ENCODE measurements around the gene MAST4. TPM values are rescaled to one million over a fixed set of nuclear protein-coding genes. Genes with fewer than 3 reads are reported as not detected.

The MAST4 gene
- polyA plus RNA-seq, 1 donor (not counting 4 experiments of a cell fraction or from before 2014, with no cell fraction given) = 19.8 TPM

- TF ChIP-seq EZH2 (IDR thresholded peaks at IDR 0.05; ENCODE audit: low read length) (no peak), CTCF (optimal IDR thresholded peaks at IDR 0.05 in 1 of 3, IDR thresholded peaks at IDR 0.05 in 1 of 3, conservative IDR thresholded peaks at IDR 0.05 in 1 of 3; ENCODE audit: extremely low read depth in 1 of 3, insufficient read depth in 2 of 3, low read length in 3 of 3) (no peak)
- Histone ChIP-seq H3K9ac (ENCODE audit: control insufficient read depth, extremely low read depth, insufficient read depth, low read length) (no peak overlapping the region), H3K27me3 (ENCODE audit: control insufficient read depth, extremely low read depth, insufficient read depth, low read length) (no peaks in the 10 kb centered on the region), H3K27ac (ENCODE audit: control insufficient read depth, insufficient read depth, low read length) (peak overlapping the region; percentile 48), H3K36me3 (ENCODE audit: control insufficient read depth in 2 of 2, extremely low read depth in 1 of 2, insufficient read depth in 2 of 2, low read length in 2 of 2) (no peaks in the 10 kb centered on the region), H3K4me3 (ENCODE audit: control insufficient read depth in 2 of 3, extremely low read depth in 1 of 3, insufficient read depth in 2 of 3, low read depth in 1 of 3, low read length in 3 of 3) (peak overlapping the region in 1 of 3 experiments; percentile 19), H3K79me2 (ENCODE audit: control insufficient read depth, insufficient read depth, low read length) (no peaks in the 10 kb centered on the region), H3K4me1 (ENCODE audit: control insufficient read depth, extremely low read depth, insufficient read depth, low read length) (peaks cover 6% of the 10 kb centered on the region), H4K20me1 (ENCODE audit: control insufficient read depth, extremely low read depth, insufficient read depth, low read length) (no peaks in the 10 kb centered on the region), H3K9me3 (ENCODE audit: control insufficient read depth, low read depth, low read length) (no peaks in the 10 kb centered on the region), H2AFZ (ENCODE audit: control insufficient read depth, low read length) (no peak overlapping the region), H3K4me2 (ENCODE audit: control insufficient read depth, extremely low read depth, insufficient read depth, low read depth, low read length) (peak overlapping the region; percentile 59), H3K9me1 (ENCODE audit: control insufficient read depth, extremely low read depth, insufficient read depth, low read length) (no peaks in the 10 kb centered on the region)
- dilution Hi-C loops (cut with MboI; ENCODE audit: extremely low pct_ligation_motif_present, low sequenced_read_pairs) = no loop called here
- FAIRE-seq = peak; percentile 80
- no peak for DNase-seq (ENCODE audit: low read depth, low spot score)
Observed at GRCh38 chr5:66582499-66583165, 13.6 kb upstream of the MAST4 start.

GRCh38 chr5:66585291-66585690 lies 10.9 kb upstream of the MAST4 start:
- Histone ChIP-seq H3K36me3 (ENCODE audit: control insufficient read depth in 2 of 2, extremely low read depth in 1 of 2, insufficient read depth in 2 of 2, low read length in 2 of 2) (no peaks in the 10 kb centered on the region), H3K27me3 (ENCODE audit: control insufficient read depth, extremely low read depth, insufficient read depth, low read length) (no peaks in the 10 kb centered on the region), H3K9me3 (ENCODE audit: control insufficient read depth, low read depth, low read length) (no peaks in the 10 kb centered on the region), H3K9me1 (ENCODE audit: control insufficient read depth, extremely low read depth, insufficient read depth, low read length) (no peaks in the 10 kb centered on the region), H3K27ac (ENCODE audit: control insufficient read depth, insufficient read depth, low read length) (no peak overlapping the region), H3K4me2 (ENCODE audit: control insufficient read depth, extremely low read depth, insufficient read depth, low read depth, low read length) (no peak overlapping the region), H3K4me3 (ENCODE audit: control insufficient read depth in 2 of 3, extremely low read depth in 1 of 3, insufficient read depth in 2 of 3, low read depth in 1 of 3, low read length in 3 of 3) (no peak overlapping the region), H3K9ac (ENCODE audit: control insufficient read depth, extremely low read depth, insufficient read depth, low read length) (no peak overlapping the region), H2AFZ (ENCODE audit: control insufficient read depth, low read length) (no peak overlapping the region), H3K79me2 (ENCODE audit: control insufficient read depth, insufficient read depth, low read length) (no peaks in the 10 kb centered on the region), H3K4me1 (ENCODE audit: control insufficient read depth, extremely low read depth, insufficient read depth, low read length) (peaks cover 6% of the 10 kb centered on the region), H4K20me1 (ENCODE audit: control insufficient read depth, extremely low read depth, insufficient read depth, low read length) (no peaks in the 10 kb centered on the region)
- dilution Hi-C loops (cut with MboI; ENCODE audit: extremely low pct_ligation_motif_present, low sequenced_read_pairs) = no loop called here
- no peak for TF ChIP-seq EZH2 (IDR thresholded peaks at IDR 0.05; ENCODE audit: low read length)
- no peak for TF ChIP-seq CTCF (optimal IDR thresholded peaks at IDR 0.05 in 1 of 3, IDR thresholded peaks at IDR 0.05 in 1 of 3, conservative IDR thresholded peaks at IDR 0.05 in 1 of 3; ENCODE audit: extremely low read depth in 1 of 3, insufficient read depth in 2 of 3, low read length in 3 of 3)
- DNase-seq (ENCODE audit: low read depth, low spot score) = no peak
- FAIRE-seq = no peak

Data from keratinocyte (primary cell).